ENCODE measurements around the gene POTEM. TPM values are rescaled to one million over a fixed set of nuclear protein-coding genes. Genes with fewer than 3 reads are reported as not detected.
"Not testable (repeated sequence)": the region's sequence is repeated elsewhere in the genome, so short reads cannot be mapped to it uniquely, and the experiment has no call there.

POTEM gene
- not detected for total RNA-seq

DNA sequence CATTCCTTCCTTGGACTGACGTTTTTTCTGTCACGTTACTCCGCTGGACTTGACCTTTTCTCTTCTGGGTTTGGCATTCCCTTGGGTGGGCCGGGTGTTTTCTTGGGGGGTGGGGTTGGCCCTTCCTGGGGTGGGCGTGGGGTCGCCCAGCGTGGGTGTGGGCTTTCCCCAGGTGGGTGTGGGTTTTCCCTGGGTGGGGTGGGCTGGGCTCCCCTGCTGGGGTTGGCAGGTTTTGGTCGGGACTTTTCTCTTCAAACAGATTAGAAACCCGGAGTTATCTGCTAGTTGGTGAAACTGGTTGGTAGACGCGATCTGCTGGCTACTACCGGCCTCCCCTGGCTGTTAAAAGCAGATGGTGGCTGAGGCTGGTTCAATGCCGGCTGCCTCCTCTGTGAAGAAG, at the start of gene POTEM:
TSS of gene POTEM (plus strand) at position 301 of the 400 bp plus-strand sequence. CDS start at position 353, 52 bp downstream.
- not testable (repeated sequence) for ATAC-seq (ENCODE audit: insufficient number of reproducible peaks, low FRiP score, low read depth); H3K27ac ChIP-seq; H3K27me3 ChIP-seq (replicated peaks; ENCODE audit: insufficient read depth); DNase-seq (ENCODE audit: low spot score); H3K36me3 ChIP-seq; H3K4me3 ChIP-seq; H3K4me1 ChIP-seq (ENCODE audit: control insufficient read depth in 1 of 2, low read depth in 2 of 2); H3K9me3 ChIP-seq

DNA sequence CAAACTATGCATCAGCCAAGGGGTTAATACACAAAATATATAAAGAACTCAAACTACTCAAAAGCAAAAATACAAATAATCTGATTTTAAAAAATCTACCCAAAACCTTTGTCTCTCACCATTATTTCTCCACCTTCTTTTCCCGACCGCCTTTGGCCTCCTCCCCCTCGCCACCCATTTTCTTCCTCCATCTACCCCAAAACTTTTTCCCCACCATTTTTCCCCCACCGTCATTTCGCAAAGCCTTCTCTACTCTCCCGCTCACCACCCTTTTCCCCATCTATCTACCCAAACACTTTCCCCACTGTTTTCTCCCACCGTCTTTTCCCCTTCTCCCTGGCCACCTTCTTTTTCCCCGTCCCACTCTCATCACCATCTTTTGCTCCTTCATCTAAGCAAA, 48.9 kb upstream of the POTEM start:
- not testable (repeated sequence) for DNase-seq (ENCODE audit: low spot score); H3K27ac ChIP-seq; ATAC-seq (ENCODE audit: insufficient number of reproducible peaks, low FRiP score, low read depth); H3K27me3 ChIP-seq (replicated peaks; ENCODE audit: insufficient read depth); H3K4me3 ChIP-seq; H3K9me3 ChIP-seq; H3K36me3 ChIP-seq; H3K4me1 ChIP-seq (ENCODE audit: control insufficient read depth in 1 of 2, low read depth in 2 of 2)

GRCh38 chr14:18920052-18920451, 47.2 kb upstream of the POTEM start:
- H3K9me3 ChIP-seq; H3K4me1 ChIP-seq (ENCODE audit: control insufficient read depth in 1 of 2, low read depth in 2 of 2); H3K27me3 ChIP-seq (replicated peaks; ENCODE audit: insufficient read depth); DNase-seq (ENCODE audit: low spot score); H3K4me3 ChIP-seq; H3K27ac ChIP-seq; H3K36me3 ChIP-seq; ATAC-seq (ENCODE audit: insufficient number of reproducible peaks, low FRiP score, low read depth): not testable (repeated sequence)

DNA sequence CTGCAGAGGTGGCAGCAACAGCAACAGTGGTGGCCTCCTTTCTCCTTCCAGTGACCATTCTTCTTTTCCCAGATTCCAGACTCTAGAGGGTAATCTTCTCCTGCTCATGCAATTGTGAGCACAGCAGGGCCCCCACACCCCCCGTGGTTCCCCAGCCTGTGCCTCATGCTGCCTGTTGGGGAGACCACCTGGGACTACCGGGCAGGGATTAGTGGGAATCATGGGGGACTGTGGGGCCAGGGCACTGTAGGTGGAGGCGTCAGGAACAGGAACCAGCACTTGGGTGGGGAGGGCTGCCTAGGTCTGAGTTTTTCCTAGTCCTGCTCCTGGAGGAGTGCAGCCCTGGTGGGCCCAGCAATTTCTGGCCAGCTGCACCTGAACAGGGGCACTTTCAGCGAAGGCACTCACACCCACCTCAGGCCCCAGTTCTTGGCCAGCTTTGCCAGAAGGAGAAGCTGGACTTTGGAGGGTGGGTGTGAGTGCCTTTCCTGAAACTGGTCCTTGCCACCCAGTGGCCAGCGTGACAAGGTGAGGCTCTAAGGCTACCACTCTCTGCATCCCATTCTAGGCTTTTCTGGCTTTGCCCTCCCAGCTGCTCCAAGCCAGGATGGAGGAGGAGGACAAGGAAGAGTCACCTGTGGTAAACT, 46.1 kb upstream of the POTEM start:
- not testable (repeated sequence) for H3K4me3 ChIP-seq; ATAC-seq (ENCODE audit: insufficient number of reproducible peaks, low FRiP score, low read depth); H3K27me3 ChIP-seq (replicated peaks; ENCODE audit: insufficient read depth); H3K9me3 ChIP-seq; H3K36me3 ChIP-seq; H3K27ac ChIP-seq; DNase-seq (ENCODE audit: low spot score); H3K4me1 ChIP-seq (ENCODE audit: control insufficient read depth in 1 of 2, low read depth in 2 of 2)

GRCh38 chr14:18936848-18937247, 30.4 kb upstream of the POTEM start:
- H3K4me1 ChIP-seq (ENCODE audit: control insufficient read depth in 1 of 2, low read depth in 2 of 2); H3K27ac ChIP-seq: not testable (repeated sequence)

GRCh38 chr14:18938733-18939132, 28.5 kb upstream of the POTEM start:
- H3K36me3 ChIP-seq; H3K4me1 ChIP-seq (ENCODE audit: control insufficient read depth in 1 of 2, low read depth in 2 of 2); H3K27ac ChIP-seq; H3K27me3 ChIP-seq (replicated peaks; ENCODE audit: insufficient read depth); H3K4me3 ChIP-seq; ATAC-seq (ENCODE audit: insufficient number of reproducible peaks, low FRiP score, low read depth); DNase-seq (ENCODE audit: low spot score); H3K9me3 ChIP-seq: not testable (repeated sequence)

More at GRCh38 chr14:18936848-18937247, 30.4 kb upstream of the POTEM start:
- H3K9me3 ChIP-seq; H3K36me3 ChIP-seq; DNase-seq (ENCODE audit: low spot score); H3K4me3 ChIP-seq; ATAC-seq (ENCODE audit: insufficient number of reproducible peaks, low FRiP score, low read depth); H3K27me3 ChIP-seq (replicated peaks; ENCODE audit: insufficient read depth): not testable (repeated sequence)

GRCh38 chr14:18949939-18950338, 17.3 kb upstream of the POTEM start:
- H3K4me1 ChIP-seq (ENCODE audit: control insufficient read depth in 1 of 2, low read depth in 2 of 2); ATAC-seq (ENCODE audit: insufficient number of reproducible peaks, low FRiP score, low read depth); H3K9me3 ChIP-seq; H3K27me3 ChIP-seq (replicated peaks; ENCODE audit: insufficient read depth); H3K4me3 ChIP-seq; DNase-seq (ENCODE audit: low spot score); H3K36me3 ChIP-seq; H3K27ac ChIP-seq: not testable (repeated sequence)

DNA sequence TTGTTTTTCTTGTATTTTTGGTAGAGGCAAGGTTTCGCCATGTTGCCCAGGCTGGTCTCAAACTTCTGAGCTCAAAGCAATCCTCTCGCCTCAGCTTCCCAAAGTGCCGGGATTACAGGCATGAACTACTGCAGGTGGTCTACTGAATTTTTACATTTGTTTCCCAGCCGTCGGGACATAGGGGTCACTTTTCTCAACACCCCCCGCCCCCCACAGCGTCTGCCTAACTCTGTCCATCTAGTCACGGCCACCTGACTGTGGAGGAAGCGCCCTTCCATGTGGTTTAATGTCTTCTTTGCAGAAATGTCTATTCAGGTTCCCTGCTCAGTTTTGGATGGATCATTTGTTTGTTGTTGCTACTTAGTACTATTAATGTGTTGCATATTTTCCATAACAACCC, 14.1 kb upstream of the POTEM start:
- not testable (repeated sequence) for H3K27me3 ChIP-seq (replicated peaks; ENCODE audit: insufficient read depth); H3K4me3 ChIP-seq; H3K36me3 ChIP-seq; DNase-seq (ENCODE audit: low spot score); H3K9me3 ChIP-seq; ATAC-seq (ENCODE audit: insufficient number of reproducible peaks, low FRiP score, low read depth); H3K4me1 ChIP-seq (ENCODE audit: control insufficient read depth in 1 of 2, low read depth in 2 of 2); H3K27ac ChIP-seq

- H3K27ac ChIP-seq; H3K4me3 ChIP-seq; DNase-seq (ENCODE audit: low spot score); H3K36me3 ChIP-seq; H3K27me3 ChIP-seq (replicated peaks; ENCODE audit: insufficient read depth); H3K9me3 ChIP-seq; H3K4me1 ChIP-seq (ENCODE audit: control insufficient read depth in 1 of 2, low read depth in 2 of 2); ATAC-seq (ENCODE audit: insufficient number of reproducible peaks, low FRiP score, low read depth): not testable (repeated sequence)
These were observed 11.4 kb upstream of the POTEM start for GRCh38 chr14:18955816-18956215.

DNA sequence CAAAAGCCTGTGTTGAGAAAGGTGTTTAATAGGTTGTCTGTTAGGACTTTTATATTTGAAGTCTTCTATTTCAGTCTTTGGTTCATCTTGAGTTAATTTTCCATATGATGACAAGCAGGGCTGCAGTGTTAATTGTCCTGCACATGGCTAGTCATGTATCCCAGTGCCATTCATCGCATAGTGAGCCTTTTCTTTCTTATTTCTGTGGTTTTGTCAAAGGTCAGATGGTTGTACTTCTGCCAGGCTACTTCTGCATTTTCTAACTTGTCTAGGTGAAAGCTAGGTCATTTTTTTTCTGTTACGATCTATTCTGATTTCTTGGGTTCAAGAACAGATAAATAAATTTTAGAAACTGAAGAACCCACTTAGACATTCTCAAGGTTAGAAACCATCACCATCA, 5.7 kb upstream of the POTEM start:
- not testable (repeated sequence) for ATAC-seq (ENCODE audit: insufficient number of reproducible peaks, low FRiP score, low read depth); DNase-seq (ENCODE audit: low spot score); H3K4me3 ChIP-seq; H3K27me3 ChIP-seq (replicated peaks; ENCODE audit: insufficient read depth); H3K27ac ChIP-seq; H3K36me3 ChIP-seq; H3K9me3 ChIP-seq; H3K4me1 ChIP-seq (ENCODE audit: control insufficient read depth in 1 of 2, low read depth in 2 of 2)

DNA sequence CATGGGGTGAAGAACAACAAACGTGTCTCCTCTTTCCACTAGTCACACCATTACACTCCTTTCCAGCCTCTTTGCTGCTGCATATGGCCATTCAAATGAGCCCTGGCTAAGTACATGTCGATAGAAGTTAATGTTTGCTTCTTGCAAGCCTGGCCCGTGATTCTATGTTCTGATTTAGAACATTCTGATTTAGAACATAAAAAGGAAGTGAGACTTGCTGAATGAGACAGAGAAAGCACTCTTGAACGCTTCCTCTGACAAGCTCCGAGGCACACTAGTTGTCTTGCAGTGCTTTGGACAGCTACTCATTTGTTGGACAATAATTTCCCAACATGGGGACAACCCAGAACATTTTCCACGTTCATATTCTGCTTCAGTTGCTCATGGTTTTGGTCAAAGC, 5.1 kb upstream of the POTEM start:
- H3K27me3 ChIP-seq (replicated peaks; ENCODE audit: insufficient read depth); H3K4me3 ChIP-seq; H3K27ac ChIP-seq; DNase-seq (ENCODE audit: low spot score); H3K36me3 ChIP-seq; ATAC-seq (ENCODE audit: insufficient number of reproducible peaks, low FRiP score, low read depth); H3K4me1 ChIP-seq (ENCODE audit: control insufficient read depth in 1 of 2, low read depth in 2 of 2); H3K9me3 ChIP-seq: not testable (repeated sequence)

DNA sequence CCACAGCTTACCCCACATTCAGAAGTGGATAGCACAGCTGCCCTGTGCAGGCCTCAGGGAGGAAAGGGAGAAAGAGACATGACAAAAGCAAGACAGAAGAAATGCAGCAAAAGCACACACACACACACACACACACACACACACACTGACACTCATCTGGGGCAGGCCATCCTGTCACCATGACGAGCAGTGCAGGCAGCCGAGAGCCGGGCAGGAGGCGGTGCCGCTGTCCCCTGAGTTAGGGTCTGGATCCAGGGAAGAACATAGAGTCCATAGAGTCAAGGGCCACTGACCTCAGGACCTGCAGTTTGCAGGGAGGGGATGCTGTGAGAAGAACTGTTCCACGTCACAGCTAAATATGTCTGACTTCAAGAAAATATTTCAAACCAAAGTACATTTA, 4.0 kb upstream of the POTEM start:
- H3K4me1 ChIP-seq (ENCODE audit: control insufficient read depth in 1 of 2, low read depth in 2 of 2); ATAC-seq (ENCODE audit: insufficient number of reproducible peaks, low FRiP score, low read depth); H3K36me3 ChIP-seq; H3K27me3 ChIP-seq (replicated peaks; ENCODE audit: insufficient read depth); DNase-seq (ENCODE audit: low spot score); H3K27ac ChIP-seq; H3K9me3 ChIP-seq; H3K4me3 ChIP-seq: not testable (repeated sequence)

DNA sequence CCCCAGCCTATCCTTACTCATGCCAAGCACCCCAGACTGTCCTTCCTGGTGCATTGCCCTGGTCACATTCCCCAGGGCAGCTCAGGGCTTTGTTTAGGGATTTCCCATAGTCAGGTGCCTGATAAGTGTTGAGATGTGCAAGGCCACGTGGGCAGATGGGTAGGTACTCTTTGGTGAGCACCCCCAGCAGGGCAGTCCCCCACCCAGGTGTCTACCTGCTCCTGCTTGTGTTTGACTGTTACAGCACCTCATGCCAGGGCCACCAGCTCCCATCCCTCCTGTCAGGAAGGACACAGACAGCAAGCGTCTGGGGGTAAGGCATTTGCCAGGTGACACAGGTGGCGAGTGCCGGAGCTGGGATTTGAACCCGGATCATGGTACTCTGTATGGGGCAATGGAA, 2.4 kb upstream of the POTEM start:
- H3K27me3 ChIP-seq (replicated peaks; ENCODE audit: insufficient read depth); H3K4me1 ChIP-seq (ENCODE audit: control insufficient read depth in 1 of 2, low read depth in 2 of 2); H3K9me3 ChIP-seq; ATAC-seq (ENCODE audit: insufficient number of reproducible peaks, low FRiP score, low read depth); H3K36me3 ChIP-seq; H3K27ac ChIP-seq; H3K4me3 ChIP-seq; DNase-seq (ENCODE audit: low spot score): not testable (repeated sequence)

Measured in thoracic aorta (tissue), 2 donors.